HepG2 (cell line): ENCODE results near the gene TRIM54. TPM values are rescaled to one million over a fixed set of nuclear protein-coding genes. Genes with fewer than 3 reads are reported as not detected.

Source experiments
- ATAC-seq: fragments of 200-7000 bp; cut with Tn5 transposase; 3 replicates; pipeline ENCODE4 v1.9.1; 2020; ENCODE audit warnings: mild to moderate bottlenecking, moderate library complexity
- BruUV-seq: library from RNA; stranded (reverse); fragments of 400-500 nt; replicated peaks from 2 replicates; lab custom pipeline; 2021; lab: Mats Ljungman, UMichigan
- CTCF ChIA-PET: fragments of 300-600 bp; formaldehyde crosslinking; extraction: SDS; loops from one replicate; lab custom pipeline; 2021; ENCODE audit warnings: low total read pairs, inconsistent platforms, low intra/inter-chr PET ratio; lab: Yijun Ruan, JAX
- POLR2A ChIA-PET: fragments of 350-600 bp; sonication (Branson Sonifier 250); formaldehyde crosslinking; loops from one replicate; lab custom pipeline; 2020; ENCODE audit warnings: antibody characterized with exemption, inconsistent platforms; lab: Yijun Ruan, JAX
- DNase-seq: peaks from one replicate; pipeline ENCODE4 v3.0.0-alpha.2; 2015; ENCODE audit warnings: low spot score
- FAIRE-seq: peaks from 3 replicates; lab custom pipeline; 2011; peaks lifted over from hg19 to GRCh38; lab: Jason Lieb, UNC
- H2AFZ ChIP-seq: one replicate; pipeline ENCODE4 v1.6.1; 2011; ENCODE audit warnings: low read length, inconsistent platforms
- H3K27ac ChIP-seq: fragments of 300-600 bp; 3 replicates; pipeline ENCODE4 v1.8.0; 2011; ENCODE audit warnings: mixed run types, mild to moderate bottlenecking, mixed read lengths, low read length, inconsistent platforms; ENCODE audit not compliant: insufficient read depth; ENCODE audit errors: extremely low read length
- H3K27me3 ChIP-seq, 2 experiments: fragments of 200-600 bp in 1 of 2; 2 replicates in 1 of 2; 3 replicates in 1 of 2; pipeline versions ENCODE4 v1.6.0 to v1.8.0; 2011; ENCODE audit warnings: low read length in 2 of 2, mild to moderate bottlenecking in 2 of 2, moderate library complexity in 2 of 2, inconsistent platforms in 1 of 2; ENCODE audit not compliant: insufficient read depth in 2 of 2, control insufficient read depth in 1 of 2
- H3K36me3 ChIP-seq, 2 experiments: fragments of 200-600 bp in 1 of 2; replicated peaks in 1 of 2; 2 replicates in 1 of 2; 3 replicates in 1 of 2; pipeline versions ENCODE4 v1.5.1 to v1.8.0; 2011; ENCODE audit warnings: low read length in 2 of 2, inconsistent platforms in 1 of 2; ENCODE audit not compliant: insufficient read depth in 2 of 2, control insufficient read depth in 1 of 2
- H3K4me1 ChIP-seq: 2 replicates; pipeline ENCODE4 v1.5.1; 2012; ENCODE audit warnings: low read length, inconsistent platforms; ENCODE audit not compliant: insufficient read depth
- H3K4me2 ChIP-seq: 2 replicates; pipeline ENCODE4 v1.6.0; 2011; ENCODE audit warnings: low read depth, low read length, inconsistent platforms
- H3K4me3 ChIP-seq, 3 experiments: fragments of 200-600 bp in 1 of 3; sonication (generic), shearing (Covaris generic) in 1 of 3; replicated peaks in 1 of 3; 2 replicates each; pipeline ENCODE4 v1.5.1; 2011 to 2016; ENCODE audit warnings: low read length in 3 of 3, inconsistent platforms in 2 of 3, low read depth in 2 of 3, mild to moderate bottlenecking in 2 of 3, control low read depth in 1 of 3, mixed read lengths in 1 of 3; ENCODE audit not compliant: insufficient read depth in 1 of 3
- H3K79me2 ChIP-seq: one replicate; pipeline ENCODE4 v1.6.1; 2011; ENCODE audit warnings: low read length, inconsistent platforms; ENCODE audit not compliant: insufficient read depth
- H3K9ac ChIP-seq: 2 replicates; pipeline ENCODE4 v1.6.0; 2011; ENCODE audit warnings: mild to moderate bottlenecking, low read depth, low read length, inconsistent platforms; ENCODE audit not compliant: insufficient read depth
- H3K9me3 ChIP-seq: 2 replicates; pipeline ENCODE4 v1.5.1; 2012; ENCODE audit warnings: mild to moderate bottlenecking, low read length
- H4K20me1 ChIP-seq: 2 replicates; pipeline ENCODE4 v1.6.0; 2011; ENCODE audit warnings: inconsistent platforms, mild to moderate bottlenecking, low read length, moderate library complexity; ENCODE audit not compliant: insufficient read depth
- BCL6 ChIP-seq: IDR thresholded peaks from 2 replicates; pipeline ENCODE4 v1.6.1; 2016; ENCODE audit warnings: missing genetic modification reagents, missing compliant biosample characterization
- FUBP1 ChIP-seq: sonication (generic); formaldehyde crosslinking; IDR thresholded peaks from 2 replicates; pipeline ENCODE4 v1.5.1; 2020; ENCODE audit warnings: missing genetic modification reagents, mild to moderate bottlenecking, borderline replicate concordance
- HOMEZ ChIP-seq: IDR thresholded peaks from 2 replicates; pipeline ENCODE4 v1.6.1; 2016; ENCODE audit warnings: low read depth
- RBAK ChIP-seq: sonication (generic); formaldehyde crosslinking; IDR thresholded peaks from 2 replicates; pipeline ENCODE4 v1.5.1; 2020; ENCODE audit warnings: mild to moderate bottlenecking, missing genetic modification reagents
- SNRNP70 ChIP-seq: fragments of 200-400 bp; formaldehyde crosslinking; IDR thresholded peaks from 2 replicates; pipeline ENCODE4 v1.6.1; 2017; ENCODE audit warnings: mild to moderate bottlenecking, low read depth, low read length, moderate library complexity
- SOX13 ChIP-seq, 3 experiments: fragments of 450-650 bp in 1 of 3; sonication (generic) in 1 of 3; formaldehyde crosslinking in 1 of 3; IDR thresholded peaks in 2 of 3; conservative IDR thresholded peaks in 1 of 3; 2 replicates each; pipeline versions ENCODE4 v1.5.0 to v1.6.1; 2016 to 2020; ENCODE audit warnings: antibody characterized with exemption in 1 of 3, mild to moderate bottlenecking in 1 of 3, missing compliant biosample characterization in 1 of 3, missing genetic modification reagents in 1 of 3, moderate library complexity in 1 of 3
- TAF15 ChIP-seq: fragments of 200-400 bp; formaldehyde crosslinking; IDR thresholded peaks from one replicate; pipeline ENCODE4 v1.6.1; 2018; ENCODE audit warnings: mild to moderate bottlenecking, low read depth, low read length; ENCODE audit not compliant: poor library complexity, severe bottlenecking
- TOE1 ChIP-seq: sonication (generic); formaldehyde crosslinking; IDR thresholded peaks from 2 replicates; pipeline ENCODE4 v1.4.0; 2020; ENCODE audit warnings: mild to moderate bottlenecking, missing genetic modification reagents
- ZNF33B ChIP-seq: sonication (generic); formaldehyde crosslinking; IDR thresholded peaks from 2 replicates; pipeline ENCODE4 v1.5.1; 2020; ENCODE audit warnings: mild to moderate bottlenecking, missing genetic modification reagents
- ZNF44 ChIP-seq: sonication (generic); formaldehyde crosslinking; IDR thresholded peaks from 2 replicates; pipeline ENCODE4 v1.5.1; 2020; ENCODE audit warnings: mild to moderate bottlenecking, missing genetic modification reagents
- ZNF530 ChIP-seq: sonication (generic); formaldehyde crosslinking; IDR thresholded peaks from 2 replicates; pipeline ENCODE4 v1.5.0; 2020; ENCODE audit warnings: low read depth, mild to moderate bottlenecking, missing genetic modification reagents
- WGBS: methylation state at CpG from one replicate; pipeline ENCODE4 v1.1.6; 2017; ENCODE audit warnings: low lambda C conversion rate; 5-methylcytosine and 5-hydroxymethylcytosine counted together
- in situ Hi-C: cut with HindIII; loops from 2 replicates; pipeline ENCODE4 v1.10.0; 2017; ENCODE audit warnings: low pct_unique_long_range_greater_than_20kb; ENCODE audit not compliant: extremely low pct_ligation_motif_present
- intact Hi-C: fragments of 100-400 bp; cut with micrococcal nuclease; formaldehyde crosslinking; loops from one replicate; pipeline ENCODE4 v1.10.0; 2022; ENCODE audit not compliant: unreplicated experiment
- polyA plus RNA-seq, 8 experiments: library from polyadenylated mRNA; depleted of rRNA in 3 of 8; stranded (reverse) in 7 of 8; unstranded in 1 of 8; fragments of >200 nt; fragmentation: Illumina TruSeq in 4 of 8; extraction: Trizol in 4 of 8; gene quantifications; 2 replicates each; pipeline versions ENCODE4 v1.2.1 to v1.2.3, GENCODE V29; 2011 to 2016; ENCODE audit warnings: low read depth in 4 of 8, missing spikeins in 1 of 8, mixed read lengths in 1 of 8; ENCODE audit not compliant: insufficient read depth in 1 of 8
- total RNA-seq, 5 experiments: library from RNA; depleted of rRNA; stranded (reverse); fragments of >200 nt; fragmentation: Illumina TruSeq; extraction: Trizol; gene quantifications; 2 replicates each; pipeline ENCODE4 v1.2.3, GENCODE V29; 2016; ENCODE audit warnings: low read depth in 1 of 5

TRIM54 gene
- total and polyA plus RNA-seq, 2 of the 13 experiments (the other 11 are each of a cell fraction or from before 2014, with no cell fraction given) = 0.07 to 0.13 TPM

DNA sequence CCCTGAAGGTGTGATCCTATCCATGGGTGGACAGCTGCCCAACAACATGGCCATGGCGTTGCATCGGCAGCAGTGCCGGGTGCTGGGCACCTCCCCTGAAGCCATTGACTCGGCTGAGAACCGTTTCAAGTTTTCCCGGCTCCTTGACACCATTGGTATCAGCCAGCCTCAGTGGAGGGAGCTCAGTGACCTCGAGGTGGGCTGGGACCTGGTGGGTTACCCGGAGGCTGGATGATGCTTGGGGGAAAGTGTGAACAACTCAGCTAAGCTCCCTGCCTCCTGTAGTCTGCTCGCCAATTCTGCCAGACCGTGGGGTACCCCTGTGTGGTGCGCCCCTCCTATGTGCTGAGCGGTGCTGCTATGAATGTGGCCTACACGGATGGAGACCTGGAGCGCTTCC lies 48.9 kb upstream of the TRIM54 start (continued):
- TF ChIP-seq RBAK (CRISPR knock-in tag) = no peak

- no peak overlapping the region for H3K4me3 ChIP-seq
- TF ChIP-seq SNRNP70 = no peak
- no peak for TF ChIP-seq BCL6
- TF ChIP-seq ZNF44 (CRISPR knock-in tag) = no peak
- in situ Hi-C loops (no loop called here), intact Hi-C loops (no loop called here)
- no peak overlapping the region for H3K4me2 ChIP-seq
- H3K36me3 ChIP-seq = peaks cover 78 to 96% of the 10 kb centered on the region in 2 experiments
- ChIA-PET POLR2A (no interaction called here), CTCF (no interaction called here)
- ATAC-seq (no peak), FAIRE-seq (no peak), DNase-seq (no peak)
- H3K79me2 ChIP-seq = no peaks in the 10 kb centered on the region
- BruUV-seq = no TSS peak
- H3K9ac ChIP-seq = no peak overlapping the region
- no peak overlapping the region for H2AFZ ChIP-seq
- H3K4me1 ChIP-seq = no peaks in the 10 kb centered on the region
- H3K9me3 ChIP-seq = no peaks in the 10 kb centered on the region
- 97% methylated on average over 12 of the region's 12 CpGs for WGBS
- H4K20me1 ChIP-seq = no peaks in the 10 kb centered on the region
- H3K27me3 ChIP-seq = no peaks in the 10 kb centered on the region
- H3K27ac ChIP-seq = no peak overlapping the region
Observed at GRCh38 chr2:27236136-27236535, 46.1 kb upstream of the TRIM54 start.

DNA sequence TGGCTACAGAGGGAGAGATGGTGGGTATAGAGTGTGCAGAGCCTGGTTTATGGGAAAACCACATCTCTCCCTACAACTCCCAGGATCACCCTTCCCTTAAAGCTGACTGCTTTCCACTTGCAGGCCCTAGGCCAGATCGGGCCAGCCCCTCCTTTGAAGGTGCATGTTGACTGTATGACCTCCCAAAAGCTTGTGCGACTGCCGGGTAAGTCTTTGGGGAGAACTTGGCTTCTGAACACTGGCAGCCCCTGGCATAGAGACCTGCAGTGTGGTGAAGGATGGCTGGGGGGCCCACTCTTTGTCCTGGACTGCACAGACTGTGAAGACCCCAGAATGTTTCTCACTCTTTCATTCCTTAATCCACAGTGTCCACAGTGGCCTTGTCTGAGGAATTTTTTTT lies 45.6 kb upstream of the TRIM54 start:
- no peaks in the 10 kb centered on the region for H3K9me3 ChIP-seq
- H3K27ac ChIP-seq = no peak overlapping the region
- BruUV-seq = no TSS peak
- intact Hi-C loops = no loop called here
- DNase-seq (no peak), ATAC-seq (no peak), FAIRE-seq (no peak)
- no peak overlapping the region for H3K4me2 ChIP-seq
- ChIA-PET POLR2A (no interaction called here), CTCF (no interaction called here)
- H3K9ac ChIP-seq = no peak overlapping the region
- peaks cover 79 to 96% of the 10 kb centered on the region in 2 experiments for H3K36me3 ChIP-seq
- no peaks in the 10 kb centered on the region for H3K4me1 ChIP-seq
- no peak overlapping the region for H3K4me3 ChIP-seq
- in situ Hi-C loops = no loop called here
- 100% methylated on average over 3 of the region's 3 CpGs for WGBS
- H3K27me3 ChIP-seq = no peaks in the 10 kb centered on the region
- H4K20me1 ChIP-seq = no peaks in the 10 kb centered on the region
- no peaks in the 10 kb centered on the region for H3K79me2 ChIP-seq
- no peak overlapping the region for H2AFZ ChIP-seq
- TF ChIP-seq ZNF530 (no peak), HOMEZ (CRISPR knock-in tag) (no peak), SOX13 (IDR thresholded peaks at IDR 0.05) (no peak), SOX13 (CRISPR knock-in tag; conservative IDR thresholded peaks at IDR 0.05 in 1 of 2, IDR thresholded peaks at IDR 0.05 in 1 of 2) (no peak), TAF15 (no peak), TOE1 (no peak), FUBP1 (CRISPR knock-in tag) (no peak), ZNF33B (CRISPR knock-in tag) (no peak)
